PC-9 (cell line): Measurements from ENCODE around the gene FNDC3B. TPM values are rescaled to one million over a fixed set of nuclear protein-coding genes. Genes with fewer than 3 reads are reported as not detected.

Source experiments
- BruUV-seq: library from RNA; stranded (reverse); fragments of 400-500 nt; replicated peaks from 2 replicates; lab custom pipeline; 2021; lab: Mats Ljungman, UMichigan
- CTCF ChIA-PET: fragments of 300-600 bp; sonication (Branson Sonifier 250); formaldehyde crosslinking; loops from one replicate; lab custom pipeline; 2022; ENCODE audit warnings: antibody characterized with exemption; lab: Charles Lee
- POLR2A ChIA-PET: fragments of 300-600 bp; sonication (Branson Sonifier 250); formaldehyde crosslinking; loops from one replicate; lab custom pipeline; 2022; ENCODE audit warnings: antibody characterized with exemption; ENCODE audit not compliant: unreplicated experiment; lab: Charles Lee
- DNase-seq, 2 experiments: peaks; one replicate each; pipeline versions ENCODE4 v3.0.0 to v3.0.0-alpha.2; 2015 to 2022; ENCODE audit warnings: mixed read lengths in 1 of 2
- H2AFZ ChIP-seq: fragments of 200-600 bp; sonication (generic); 2 replicates; pipeline ENCODE4 v1.8.1; 2017; ENCODE audit warnings: antibody characterized with exemption
- H3F3A ChIP-seq: fragments of 200-600 bp; sonication (generic); 2 replicates; pipeline ENCODE4 v1.8.1; 2017; ENCODE audit warnings: antibody characterized with exemption, mild to moderate bottlenecking, low read depth; ENCODE audit not compliant: insufficient read depth
- H3K27ac ChIP-seq: fragments of 200-600 bp; sonication (generic); 2 replicates; pipeline ENCODE4 v1.6.1; 2016; ENCODE audit warnings: mixed run types
- H3K27me3 ChIP-seq: fragments of 200-600 bp; sonication (generic); 2 replicates; pipeline ENCODE4 v1.6.1; 2016; ENCODE audit warnings: low read depth, mixed run types; ENCODE audit not compliant: insufficient read depth
- H3K36me3 ChIP-seq: fragments of 200-600 bp; sonication (generic); 2 replicates; pipeline ENCODE4 v1.6.1; 2016; ENCODE audit warnings: low read depth, mixed run types
- H3K4me1 ChIP-seq: fragments of 200-600 bp; sonication (generic); replicated peaks from 2 replicates; pipeline ENCODE4 v1.6.1; 2016; ENCODE audit warnings: mixed run types; ENCODE audit not compliant: insufficient read depth
- H3K4me2 ChIP-seq: fragments of 200-600 bp; sonication (generic); 2 replicates; pipeline ENCODE4 v1.6.1; 2017; ENCODE audit warnings: mixed run types
- H3K4me3 ChIP-seq: fragments of 200-600 bp; sonication (generic); 2 replicates; pipeline ENCODE4 v1.6.1; 2016; ENCODE audit warnings: mixed run types
- H3K79me2 ChIP-seq: fragments of 200-600 bp; sonication (generic); 2 replicates; pipeline ENCODE4 v1.6.1; 2017; ENCODE audit warnings: low read depth, mixed run types
- H3K9me2 ChIP-seq: fragments of 200-600 bp; sonication (generic); 2 replicates; pipeline ENCODE4 v1.8.1; 2017; ENCODE audit warnings: mild to moderate bottlenecking; ENCODE audit not compliant: insufficient read depth
- H3K9me3 ChIP-seq: fragments of 200-600 bp; sonication (generic); 2 replicates; pipeline ENCODE4 v1.8.1; 2016; ENCODE audit warnings: low read depth; ENCODE audit not compliant: insufficient read depth
- H4K20me1 ChIP-seq: fragments of 200-600 bp; sonication (generic); 2 replicates; pipeline ENCODE4 v1.8.1; 2017; ENCODE audit not compliant: insufficient read depth
- CTCF ChIP-seq: fragments of 200-600 bp; sonication (generic); conservative IDR thresholded peaks from 2 replicates; pipeline ENCODE4 v1.6.1; 2017; ENCODE audit warnings: mixed run types, antibody characterized with exemption, mild to moderate bottlenecking, moderate library complexity
- EZH2 ChIP-seq: fragments of 200-600 bp; sonication (generic); IDR thresholded peaks from 2 replicates; pipeline ENCODE4 v1.8.0; 2017; ENCODE audit warnings: antibody characterized with exemption, low read depth
- intact Hi-C: fragments of 100-400 bp; cut with micrococcal nuclease; formaldehyde crosslinking; loops from one replicate; pipeline ENCODE4 v1.10.0; 2022; ENCODE audit not compliant: unreplicated experiment
- total RNA-seq: library from RNA; stranded (reverse); gene quantifications from 2 replicates; pipeline ENCODE4 v1.2.3, GENCODE V29; 2021

FNDC3B gene
- total RNA-seq, 1 experiment from 2014 or later, result 106 TPM

GRCh38 chr3:172259111-172259541 lies 219.7 kb downstream of the FNDC3B start:
- CTCF ChIA-PET, result no interaction called here

GRCh38 chr3:172259726-172260248 lies 220.4 kb downstream of the FNDC3B start:
- no peak for TF ChIP-seq CTCF
- no peak for TF ChIP-seq EZH2
- DNase-seq, result no peak
- Histone ChIP-seq H3K4me1 (peaks cover 89% of the 10 kb centered on the region), H3F3A (peaks cover 86% of the 10 kb centered on the region), H4K20me1 (peaks cover 2% of the 10 kb centered on the region; the same call in 1 of the 2 replicates), H3K36me3 (peaks cover 66% of the 10 kb centered on the region), H3K79me2 (peaks cover 87% of the 10 kb centered on the region), H2AFZ (no peak overlapping the region), H3K27ac (peak overlapping the region; percentile 94), H3K27me3 (no peaks in the 10 kb centered on the region), H3K9me3 (0 out of 2 replicates have a peak, but pooled peaks cover 5% of the 10 kb centered on the region), H3K4me3 (peak overlapping the region; percentile 20; the same call in 1 of the 2 replicates), H3K9me2 (no peaks in the 10 kb centered on the region), H3K4me2 (peak overlapping the region; percentile 70)
- BruUV-seq, result no TSS peak
- ChIA-PET POLR2A (no interaction called here), CTCF (no interaction called here)
- intact Hi-C loops, result no loop called here

More at GRCh38 chr3:172259111-172259541, 219.7 kb downstream of the FNDC3B start:
- Histone ChIP-seq H3K27ac (peak overlapping the region; percentile 94), H4K20me1 (no peaks in the 10 kb centered on the region), H3K36me3 (peaks cover 66% of the 10 kb centered on the region), H3K27me3 (no peaks in the 10 kb centered on the region), H3K79me2 (peaks cover 87% of the 10 kb centered on the region), H3K4me2 (peak overlapping the region; percentile 70), H2AFZ (no peak overlapping the region), H3F3A (peaks cover 80% of the 10 kb centered on the region), H3K9me3 (no peaks in the 10 kb centered on the region), H3K4me3 (peak overlapping the region; percentile 20; the same call in 1 of the 2 replicates), H3K9me2 (no peaks in the 10 kb centered on the region), H3K4me1 (peaks cover 89% of the 10 kb centered on the region)
- TF ChIP-seq EZH2 (no peak), CTCF (no peak)
- DNase-seq, result no peak
- POLR2A ChIA-PET, result no interaction called here
- intact Hi-C loops, result no loop called here
- BruUV-seq, result no TSS peak

GRCh38 chr3:172260381-172260780 lies 221.0 kb downstream of the FNDC3B start:
- Histone ChIP-seq H3K79me2 (peaks cover 87% of the 10 kb centered on the region), H3K36me3 (peaks cover 66% of the 10 kb centered on the region), H3K27me3 (no peaks in the 10 kb centered on the region), H2AFZ (no peak overlapping the region), H4K20me1 (peaks cover 4% of the 10 kb centered on the region; the same call in 1 of the 2 replicates), H3K4me2 (peak overlapping the region; percentile 70), H3K9me3 (0 out of 2 replicates have a peak, but pooled peaks cover 5% of the 10 kb centered on the region), H3F3A (peaks cover 90% of the 10 kb centered on the region), H3K9me2 (no peaks in the 10 kb centered on the region), H3K4me1 (peaks cover 85% of the 10 kb centered on the region), H3K4me3 (peak overlapping the region; percentile 23; the same call in 1 of the 2 replicates), H3K27ac (peak overlapping the region; percentile 94)
- ChIA-PET CTCF (no interaction called here), POLR2A (no interaction called here)
- intact Hi-C loops, result no loop called here
- no peak for TF ChIP-seq CTCF
- no peak for TF ChIP-seq EZH2
- no TSS peak for BruUV-seq
- DNase-seq, result peak in 1 of 2 experiments; percentile 100
